Measurements from ENCODE around the gene ZFP64.

Gene ZFP64

GRCh38 chr20:52167232-52167840, 24.2 kb downstream of the ZFP64 start:
- no peak overlapping the region for H3K4me3 ChIP-seq (ENCODE audit: insufficient read depth, low read depth, low read length, poor library complexity, severe bottlenecking)
- no peaks in the 10 kb centered on the region for H3K27me3 ChIP-seq (replicated peaks; ENCODE audit: control insufficient read depth, insufficient read depth, low read length, poor library complexity, severe bottlenecking)
- no peak overlapping the region for H3K27ac ChIP-seq (ENCODE audit: insufficient read depth, low read length, poor library complexity, severe bottlenecking)
- H3K4me1 ChIP-seq (ENCODE audit: control insufficient read depth, insufficient read depth, low read length, poor library complexity, severe bottlenecking), result no peaks in the 10 kb centered on the region
- H3K36me3 ChIP-seq (ENCODE audit: control insufficient read depth, insufficient read depth, low read length), result peaks cover 4% of the 10 kb centered on the region
- DNase-seq, result no peak
- H3K9me3 ChIP-seq (ENCODE audit: control insufficient read depth, low read length), result no peaks in the 10 kb centered on the region

GRCh38 chr20:52166150-52166549, 25.4 kb downstream of the ZFP64 start:
- Histone ChIP-seq H3K36me3 (ENCODE audit: control insufficient read depth, insufficient read depth, low read length) (peaks cover 4% of the 10 kb centered on the region), H3K4me3 (ENCODE audit: insufficient read depth, low read depth, low read length, poor library complexity, severe bottlenecking) (no peak overlapping the region), H3K27ac (ENCODE audit: insufficient read depth, low read length, poor library complexity, severe bottlenecking) (no peak overlapping the region), H3K27me3 (replicated peaks; ENCODE audit: control insufficient read depth, insufficient read depth, low read length, poor library complexity, severe bottlenecking) (no peaks in the 10 kb centered on the region), H3K9me3 (ENCODE audit: control insufficient read depth, low read length) (no peaks in the 10 kb centered on the region), H3K4me1 (ENCODE audit: control insufficient read depth, insufficient read depth, low read length, poor library complexity, severe bottlenecking) (no peaks in the 10 kb centered on the region)
- no peak for DNase-seq

DNA sequence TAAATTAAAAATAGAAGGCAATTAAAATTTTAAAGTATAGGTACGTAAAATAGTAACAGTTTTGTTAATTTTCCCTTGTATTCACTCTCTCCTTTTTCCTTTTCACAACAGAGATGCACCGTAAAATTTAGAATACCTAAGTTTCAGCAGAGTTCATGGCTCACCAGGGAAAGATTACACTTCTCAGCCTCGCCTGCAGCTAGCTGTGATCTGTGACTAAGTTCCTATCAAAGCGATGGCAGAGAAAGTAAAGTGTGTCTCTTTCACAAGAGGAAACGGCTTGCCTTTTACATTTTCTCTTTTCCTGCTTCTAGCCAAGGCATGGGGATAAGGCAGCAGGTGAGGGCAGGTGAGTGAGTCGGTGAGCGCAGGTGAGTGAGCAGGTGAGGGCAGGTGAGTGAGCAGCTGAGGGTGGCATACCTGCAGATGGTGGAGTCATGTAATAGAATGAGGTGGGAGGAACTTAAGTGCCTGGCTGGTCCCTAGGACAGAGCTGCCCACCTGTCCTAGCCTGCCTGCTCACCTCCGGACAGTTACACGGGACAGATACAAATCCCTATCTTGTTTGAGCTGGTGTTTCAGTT, 30.9 kb downstream of the ZFP64 start:
- no peak overlapping the region for H3K27ac ChIP-seq (ENCODE audit: insufficient read depth, low read length, poor library complexity, severe bottlenecking)
- no peak overlapping the region for H3K4me3 ChIP-seq (ENCODE audit: insufficient read depth, low read depth, low read length, poor library complexity, severe bottlenecking)
- no peaks in the 10 kb centered on the region for H3K27me3 ChIP-seq (replicated peaks; ENCODE audit: control insufficient read depth, insufficient read depth, low read length, poor library complexity, severe bottlenecking)
- no peaks in the 10 kb centered on the region for H3K9me3 ChIP-seq (ENCODE audit: control insufficient read depth, low read length)
- no peak for DNase-seq
- H3K4me1 ChIP-seq (ENCODE audit: control insufficient read depth, insufficient read depth, low read length, poor library complexity, severe bottlenecking), result no peaks in the 10 kb centered on the region
- peaks cover 25% of the 10 kb centered on the region for H3K36me3 ChIP-seq (ENCODE audit: control insufficient read depth, insufficient read depth, low read length)

GRCh38 chr20:52160049-52160570, 31.5 kb downstream of the ZFP64 start:
- Histone ChIP-seq H3K4me1 (ENCODE audit: control insufficient read depth, insufficient read depth, low read length, poor library complexity, severe bottlenecking) (no peaks in the 10 kb centered on the region), H3K27me3 (replicated peaks; ENCODE audit: control insufficient read depth, insufficient read depth, low read length, poor library complexity, severe bottlenecking) (no peaks in the 10 kb centered on the region), H3K27ac (ENCODE audit: insufficient read depth, low read length, poor library complexity, severe bottlenecking) (no peak overlapping the region), H3K9me3 (ENCODE audit: control insufficient read depth, low read length) (no peaks in the 10 kb centered on the region), H3K4me3 (ENCODE audit: insufficient read depth, low read depth, low read length, poor library complexity, severe bottlenecking) (no peak overlapping the region), H3K36me3 (ENCODE audit: control insufficient read depth, insufficient read depth, low read length) (peaks cover 25% of the 10 kb centered on the region)
- no peak for DNase-seq

DNA sequence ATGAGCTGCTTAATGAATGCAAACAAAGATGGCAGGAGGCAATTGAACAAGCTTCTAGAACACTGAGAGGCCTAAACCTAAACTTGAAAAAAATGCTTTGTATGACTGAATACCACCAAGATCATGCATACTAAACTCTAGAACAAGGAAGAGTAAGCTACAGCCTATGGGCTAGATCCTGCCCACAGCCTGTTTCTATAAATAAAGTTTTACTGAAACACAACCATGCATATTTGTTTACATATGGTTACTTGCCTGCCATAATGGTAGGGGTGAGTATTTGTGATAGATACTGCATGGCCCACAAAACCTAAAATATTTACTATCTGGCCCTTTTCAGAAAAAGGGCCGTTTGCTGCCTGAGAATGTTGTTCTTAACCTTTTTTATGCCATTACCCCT, 37.0 kb downstream of the ZFP64 start:
- Histone ChIP-seq H3K9me3 (ENCODE audit: control insufficient read depth, low read length) (no peaks in the 10 kb centered on the region), H3K4me3 (ENCODE audit: insufficient read depth, low read depth, low read length, poor library complexity, severe bottlenecking) (no peak overlapping the region), H3K4me1 (ENCODE audit: control insufficient read depth, insufficient read depth, low read length, poor library complexity, severe bottlenecking) (no peaks in the 10 kb centered on the region), H3K36me3 (ENCODE audit: control insufficient read depth, insufficient read depth, low read length) (peaks cover 27% of the 10 kb centered on the region), H3K27ac (ENCODE audit: insufficient read depth, low read length, poor library complexity, severe bottlenecking) (no peak overlapping the region), H3K27me3 (replicated peaks; ENCODE audit: control insufficient read depth, insufficient read depth, low read length, poor library complexity, severe bottlenecking) (no peaks in the 10 kb centered on the region)
- no peak for DNase-seq

- no peak for DNase-seq
Observed at GRCh38 chr20:52153896-52154295, 37.7 kb downstream of the ZFP64 start.

GRCh38 chr20:52152921-52153320, 38.7 kb downstream of the ZFP64 start:
- Histone ChIP-seq H3K36me3 (ENCODE audit: control insufficient read depth, insufficient read depth, low read length) (peaks cover 17% of the 10 kb centered on the region), H3K4me1 (ENCODE audit: control insufficient read depth, insufficient read depth, low read length, poor library complexity, severe bottlenecking) (no peaks in the 10 kb centered on the region), H3K27me3 (replicated peaks; ENCODE audit: control insufficient read depth, insufficient read depth, low read length, poor library complexity, severe bottlenecking) (no peaks in the 10 kb centered on the region), H3K9me3 (ENCODE audit: control insufficient read depth, low read length) (no peaks in the 10 kb centered on the region), H3K27ac (ENCODE audit: insufficient read depth, low read length, poor library complexity, severe bottlenecking) (no peak overlapping the region), H3K4me3 (ENCODE audit: insufficient read depth, low read depth, low read length, poor library complexity, severe bottlenecking) (no peak overlapping the region)
- DNase-seq, result no peak

More at GRCh38 chr20:52153896-52154295, 37.7 kb downstream of the ZFP64 start:
- Histone ChIP-seq H3K4me1 (ENCODE audit: control insufficient read depth, insufficient read depth, low read length, poor library complexity, severe bottlenecking) (no peaks in the 10 kb centered on the region), H3K9me3 (ENCODE audit: control insufficient read depth, low read length) (no peaks in the 10 kb centered on the region), H3K4me3 (ENCODE audit: insufficient read depth, low read depth, low read length, poor library complexity, severe bottlenecking) (no peak overlapping the region), H3K36me3 (ENCODE audit: control insufficient read depth, insufficient read depth, low read length) (peaks cover 21% of the 10 kb centered on the region), H3K27me3 (replicated peaks; ENCODE audit: control insufficient read depth, insufficient read depth, low read length, poor library complexity, severe bottlenecking) (no peaks in the 10 kb centered on the region), H3K27ac (ENCODE audit: insufficient read depth, low read length, poor library complexity, severe bottlenecking) (no peak overlapping the region)

DNA sequence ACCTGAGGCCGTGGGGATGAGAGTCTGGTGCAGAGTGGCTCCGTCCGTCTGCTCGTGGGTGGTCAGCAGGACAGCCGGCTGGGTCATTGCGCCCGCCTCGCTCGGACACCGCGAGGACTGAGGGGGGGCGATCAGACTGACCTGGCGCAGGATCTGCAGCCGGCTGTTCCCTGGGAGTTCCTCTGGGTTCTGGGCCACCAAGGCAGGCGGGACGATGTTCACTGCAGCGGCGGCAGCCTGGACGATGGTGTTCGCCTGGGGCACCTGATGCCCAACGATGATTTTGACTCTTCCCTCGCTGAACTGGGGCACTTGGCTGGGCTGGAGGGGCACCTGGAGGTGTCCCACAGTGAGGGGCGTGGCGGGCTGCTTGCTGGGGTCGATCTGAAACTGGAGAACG, 39.2 kb downstream of the ZFP64 start:
- Histone ChIP-seq H3K36me3 (ENCODE audit: control insufficient read depth, insufficient read depth, low read length) (peaks cover 16% of the 10 kb centered on the region), H3K9me3 (ENCODE audit: control insufficient read depth, low read length) (no peaks in the 10 kb centered on the region), H3K4me1 (ENCODE audit: control insufficient read depth, insufficient read depth, low read length, poor library complexity, severe bottlenecking) (no peaks in the 10 kb centered on the region), H3K4me3 (ENCODE audit: insufficient read depth, low read depth, low read length, poor library complexity, severe bottlenecking) (no peak overlapping the region), H3K27me3 (replicated peaks; ENCODE audit: control insufficient read depth, insufficient read depth, low read length, poor library complexity, severe bottlenecking) (no peaks in the 10 kb centered on the region), H3K27ac (ENCODE audit: insufficient read depth, low read length, poor library complexity, severe bottlenecking) (no peak overlapping the region)
- DNase-seq, result no peak

- Histone ChIP-seq H3K27ac (ENCODE audit: insufficient read depth, low read length, poor library complexity, severe bottlenecking) (no peak overlapping the region), H3K4me3 (ENCODE audit: insufficient read depth, low read depth, low read length, poor library complexity, severe bottlenecking) (no peak overlapping the region), H3K36me3 (ENCODE audit: control insufficient read depth, insufficient read depth, low read length) (peaks cover 11% of the 10 kb centered on the region), H3K4me1 (ENCODE audit: control insufficient read depth, insufficient read depth, low read length, poor library complexity, severe bottlenecking) (no peaks in the 10 kb centered on the region), H3K9me3 (ENCODE audit: control insufficient read depth, low read length) (no peaks in the 10 kb centered on the region), H3K27me3 (replicated peaks; ENCODE audit: control insufficient read depth, insufficient read depth, low read length, poor library complexity, severe bottlenecking) (no peaks in the 10 kb centered on the region)
- no peak for DNase-seq
Observed at GRCh38 chr20:52150440-52151258, 40.9 kb downstream of the ZFP64 start.

GRCh38 chr20:52145587-52145986, 46.0 kb downstream of the ZFP64 start:
- Histone ChIP-seq H3K36me3 (ENCODE audit: control insufficient read depth, insufficient read depth, low read length) (no peaks in the 10 kb centered on the region), H3K4me1 (ENCODE audit: control insufficient read depth, insufficient read depth, low read length, poor library complexity, severe bottlenecking) (no peaks in the 10 kb centered on the region), H3K9me3 (ENCODE audit: control insufficient read depth, low read length) (no peaks in the 10 kb centered on the region), H3K27me3 (replicated peaks; ENCODE audit: control insufficient read depth, insufficient read depth, low read length, poor library complexity, severe bottlenecking) (no peaks in the 10 kb centered on the region), H3K4me3 (ENCODE audit: insufficient read depth, low read depth, low read length, poor library complexity, severe bottlenecking) (no peak overlapping the region), H3K27ac (ENCODE audit: insufficient read depth, low read length, poor library complexity, severe bottlenecking) (no peak overlapping the region)
- DNase-seq, result no peak

All from effector memory CD4-positive, alpha-beta T cell (primary cell).